AG08396 (cell line): ENCODE data around the gene KCND2.
"Not testable (repeated sequence)": the region's sequence is repeated elsewhere in the genome, so short reads cannot be mapped to it uniquely, and the experiment has no call there.

Source experiments
- DNase-seq: peaks from one replicate; pipeline ENCODE4 v3.0.0; 2012; ENCODE audit warnings: low spot score, mixed read lengths

The KCND2 gene

DNA sequence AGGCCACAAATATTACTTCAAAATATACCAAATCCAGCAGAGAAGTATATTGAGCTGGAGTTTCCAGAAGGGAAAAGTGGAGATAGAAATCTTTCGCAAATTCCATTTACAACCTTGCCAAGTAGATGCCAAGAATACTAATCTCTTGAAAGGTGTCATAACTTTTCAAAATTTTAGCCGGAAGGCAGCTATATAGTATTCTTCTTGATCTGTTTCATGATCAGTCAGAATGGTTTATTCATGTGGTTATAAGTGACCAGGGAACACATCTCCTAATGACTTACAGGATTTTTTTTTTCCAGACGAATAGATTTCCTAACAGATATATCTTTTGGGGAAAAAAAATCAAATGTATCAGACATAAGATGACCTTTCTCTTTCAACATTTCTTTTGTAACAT, 314.3 kb downstream of the KCND2 start:
- no peak for DNase-seq

DNA sequence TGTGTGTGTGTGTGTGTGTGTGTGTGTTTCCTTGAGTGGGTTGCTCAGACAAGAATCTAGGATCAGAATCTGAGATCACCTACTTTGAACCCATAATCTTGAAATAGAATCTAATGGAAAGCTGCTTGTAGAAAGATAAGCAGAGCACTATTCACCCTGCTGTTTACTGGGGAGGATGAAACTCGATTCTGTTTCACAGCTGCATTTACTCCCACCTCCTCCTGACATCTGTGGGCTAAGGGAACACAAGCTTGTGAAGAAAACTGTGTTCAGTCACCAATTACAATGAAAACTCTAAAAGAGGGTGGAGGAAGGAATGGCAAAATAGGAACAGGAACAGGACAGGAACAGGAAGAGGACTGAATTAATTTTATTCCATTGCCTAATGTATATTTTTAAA, 315.4 kb downstream of the KCND2 start:
- no peak for DNase-seq

- DNase-seq, result no peak
These were observed 315.9 kb downstream of the KCND2 start for GRCh38 chr7:120588862-120589261.

- DNase-seq, result no peak
These were observed 327.6 kb downstream of the KCND2 start for GRCh38 chr7:120600607-120601006.

GRCh38 chr7:120603366-120603765, 330.4 kb downstream of the KCND2 start:
- DNase-seq, result no peak

DNA sequence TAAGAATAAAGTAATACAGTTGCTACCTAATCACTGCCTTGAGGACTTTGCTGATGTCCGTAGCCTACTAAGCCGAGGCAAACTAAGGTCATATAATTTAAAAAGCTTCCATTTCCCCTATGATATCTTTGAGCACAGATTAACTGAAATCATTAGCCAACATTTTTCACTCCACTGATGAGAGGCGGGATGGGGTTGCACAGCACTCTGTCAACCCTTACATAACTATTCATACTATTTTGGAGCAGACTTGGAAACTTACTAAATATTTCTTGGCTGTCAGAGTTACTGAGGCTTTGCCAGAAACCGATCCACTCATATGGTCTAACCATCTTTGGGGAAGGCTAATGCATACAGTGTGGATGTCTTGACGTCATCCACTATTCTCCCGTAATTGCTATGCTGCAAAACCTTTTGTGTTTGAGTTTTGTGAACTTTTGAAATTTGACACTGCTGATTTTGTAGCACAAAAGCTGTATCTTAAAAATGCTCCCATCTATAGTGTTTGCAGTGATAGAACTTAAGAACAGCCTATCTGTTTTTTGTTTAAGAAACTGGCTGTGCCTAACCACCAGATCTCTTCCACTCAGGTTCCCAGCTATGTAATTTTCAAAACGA, 336.3 kb downstream of the KCND2 start:
- no peak for DNase-seq

- DNase-seq, result no peak
These were observed 339.0 kb downstream of the KCND2 start for GRCh38 chr7:120611975-120612374.

DNA sequence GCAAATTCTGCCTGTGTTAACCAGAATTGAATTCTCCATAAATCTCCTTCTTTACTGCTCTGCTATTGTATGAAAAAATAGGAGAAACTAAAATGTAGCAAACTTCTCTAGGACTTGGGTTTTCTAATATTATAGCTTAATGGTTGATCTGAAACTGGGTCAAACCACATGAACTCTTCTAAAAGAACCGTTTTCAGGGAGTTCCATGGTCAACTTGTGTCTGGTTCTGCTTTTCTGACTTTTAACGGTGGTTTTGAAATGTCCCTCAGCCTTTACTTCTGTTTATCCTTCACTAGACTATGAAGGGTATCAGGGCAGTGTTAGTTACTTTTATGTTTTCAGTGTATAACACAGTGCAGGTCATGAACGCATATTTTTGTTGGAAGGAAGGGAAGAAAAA, 342.7 kb downstream of the KCND2 start:
- DNase-seq, result no peak

GRCh38 chr7:120617275-120617674, 344.3 kb downstream of the KCND2 start:
- DNase-seq, result no peak

- no peak for DNase-seq
These were observed 355.3 kb downstream of the KCND2 start for GRCh38 chr7:120628251-120628650.

GRCh38 chr7:120639884-120640283, 366.9 kb downstream of the KCND2 start:
- no peak for DNase-seq

- no peak for DNase-seq
These were observed 373.0 kb downstream of the KCND2 start for GRCh38 chr7:120645966-120646365.

DNA sequence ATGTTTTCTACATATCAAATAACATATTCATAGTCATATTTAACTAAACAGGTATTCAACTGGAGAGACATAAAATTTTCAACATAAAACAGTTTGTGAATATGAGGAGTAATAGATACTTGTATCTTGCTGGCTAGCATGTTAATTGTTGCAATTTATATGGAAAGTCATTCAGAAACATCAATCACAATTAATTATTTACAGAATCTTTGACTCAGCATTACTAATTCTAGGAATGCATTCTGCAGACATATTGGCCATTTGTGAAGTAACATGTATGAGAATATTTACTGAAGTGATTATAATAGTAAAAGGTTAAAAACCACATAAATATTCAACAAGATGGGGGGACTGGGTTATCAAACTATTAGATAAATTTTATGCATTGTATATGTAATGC, 381.3 kb downstream of the KCND2 start:
- no peak for DNase-seq

- no peak for DNase-seq
These were observed 385.5 kb downstream of the KCND2 start for GRCh38 chr7:120658516-120658915.

GRCh38 chr7:120662291-120662690, 389.3 kb downstream of the KCND2 start:
- DNase-seq, result no peak

DNA sequence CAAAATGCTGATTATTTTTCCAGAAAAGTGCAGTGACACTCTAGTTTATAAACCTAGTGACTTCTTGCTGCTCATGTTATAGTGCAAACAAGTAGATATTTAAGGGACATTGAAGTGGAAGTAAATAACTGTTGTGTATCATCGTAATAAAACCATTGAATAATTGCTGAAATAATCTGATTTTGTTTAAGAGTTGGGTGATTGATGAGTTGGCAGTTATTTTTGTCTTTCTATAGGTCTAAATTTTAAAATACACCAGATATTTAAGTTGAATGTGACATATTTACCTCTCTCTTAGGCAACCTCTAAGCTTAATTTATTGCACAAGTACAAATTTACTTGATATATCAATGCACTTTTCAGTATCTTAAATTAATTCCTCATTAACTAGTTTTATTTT, 392.1 kb downstream of the KCND2 start:
- DNase-seq, result no peak

GRCh38 chr7:120675076-120675475, 402.1 kb downstream of the KCND2 start:
- DNase-seq, result no peak

GRCh38 chr7:120677535-120677934, 404.6 kb downstream of the KCND2 start:
- no peak for DNase-seq

DNA sequence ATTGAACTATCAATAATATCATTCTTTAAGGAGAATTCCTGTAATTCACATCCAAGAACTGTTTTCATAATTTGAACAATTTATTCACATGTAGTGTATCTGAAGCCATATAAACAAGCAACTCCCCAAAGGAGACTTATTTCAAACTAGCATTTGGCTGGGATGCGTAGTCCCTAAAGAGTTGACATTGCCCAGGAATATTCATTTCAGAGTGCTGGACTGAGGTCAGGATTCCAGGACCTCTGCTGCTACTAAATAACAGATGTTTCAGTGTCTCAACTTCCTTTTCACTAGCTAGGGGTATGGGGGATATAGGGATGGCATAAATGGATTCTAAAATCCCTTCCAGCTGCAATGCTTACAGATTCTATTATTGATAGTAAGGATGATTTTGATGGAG, 408.0 kb downstream of the KCND2 start:
- DNase-seq, result no peak

GRCh38 chr7:120684463-120684862, 411.5 kb downstream of the KCND2 start:
- DNase-seq, result no peak

DNA sequence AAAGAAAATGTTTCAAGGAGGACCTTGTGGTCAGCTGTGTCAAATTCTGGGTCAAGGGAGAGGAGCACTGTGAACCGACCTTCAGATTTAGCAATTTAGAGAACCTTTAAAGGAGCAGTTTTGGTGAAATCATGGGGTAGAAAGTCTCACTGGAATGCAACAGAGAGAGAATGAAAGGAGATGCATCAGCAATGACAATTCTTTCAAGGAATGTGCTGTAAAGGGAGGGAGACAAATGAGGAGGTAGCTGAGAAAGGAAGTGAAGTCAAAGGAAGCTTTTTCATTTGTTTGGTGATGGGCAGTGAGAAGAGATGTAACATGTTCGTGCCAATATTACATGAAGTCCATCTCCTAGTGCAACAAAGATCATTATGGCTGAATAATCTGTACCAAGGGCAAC, 418.9 kb downstream of the KCND2 start:
- no peak for DNase-seq

GRCh38 chr7:120695848-120696247, 422.9 kb downstream of the KCND2 start:
- DNase-seq, result no peak

GRCh38 chr7:120700796-120701195, 427.8 kb downstream of the KCND2 start:
- DNase-seq, result no peak

DNA sequence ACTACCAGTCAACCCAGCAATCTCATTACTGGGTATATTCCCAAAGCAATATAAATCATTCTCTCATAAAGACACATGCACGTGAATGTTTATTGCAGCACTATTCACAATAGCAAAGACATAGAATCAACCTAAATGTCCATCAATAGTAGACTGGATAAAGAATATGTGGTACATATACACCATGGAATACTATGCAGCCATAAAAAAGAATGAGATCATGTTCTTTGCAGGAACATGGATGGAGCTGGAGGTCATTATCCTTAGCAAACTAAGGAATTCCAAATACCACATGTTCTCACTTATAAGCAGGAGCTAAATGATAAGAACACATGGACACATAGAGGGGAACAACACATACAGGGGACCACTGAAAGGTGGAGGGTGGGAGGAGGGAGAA, 429.4 kb downstream of the KCND2 start:
- DNase-seq, result not testable (repeated sequence)
